ENCODE measurements around the gene PRKAG1.

DNA sequence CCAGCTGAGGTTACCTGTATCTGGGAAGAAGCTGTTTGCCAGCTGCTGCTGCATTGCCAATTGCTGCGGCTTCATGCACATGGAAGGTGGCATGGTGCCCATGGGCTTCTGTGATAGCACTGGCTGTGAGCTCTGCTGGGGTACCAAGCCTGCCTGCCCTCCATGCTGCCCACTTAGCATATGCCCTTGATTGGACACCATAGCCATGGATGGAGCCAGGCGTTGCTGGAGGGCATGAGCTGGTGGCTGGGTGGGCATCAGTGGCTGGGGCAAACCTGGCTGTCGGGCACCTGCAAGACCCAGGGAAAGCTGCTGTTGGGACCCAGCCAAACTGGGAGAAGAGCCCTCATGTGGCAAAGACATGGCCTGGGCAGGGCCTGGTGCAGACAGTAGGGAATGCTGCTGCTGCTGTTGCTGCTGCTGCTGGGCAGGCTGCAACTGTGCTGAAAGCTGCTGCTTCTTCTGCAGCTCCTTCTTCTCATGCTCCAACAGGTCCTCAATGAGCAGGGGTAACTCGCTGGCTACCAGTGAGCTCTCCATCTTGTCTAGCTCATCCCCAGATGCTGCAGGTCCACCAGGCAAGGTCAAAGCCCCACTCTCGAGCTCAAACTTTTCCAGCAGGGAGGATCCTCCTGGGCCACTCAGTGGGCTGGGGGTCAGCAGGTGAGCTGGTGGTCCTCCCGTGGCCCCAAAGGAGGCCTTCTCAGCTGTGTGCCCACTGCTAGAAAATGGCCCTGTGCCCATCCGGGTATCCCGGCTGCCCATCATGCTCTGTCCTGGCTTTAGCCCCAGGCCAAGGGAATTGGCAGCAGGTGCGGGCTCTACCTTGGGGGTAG is 18.8 kb upstream of the PRKAG1 start:
- TF ChIP-seq, protein P1, sequence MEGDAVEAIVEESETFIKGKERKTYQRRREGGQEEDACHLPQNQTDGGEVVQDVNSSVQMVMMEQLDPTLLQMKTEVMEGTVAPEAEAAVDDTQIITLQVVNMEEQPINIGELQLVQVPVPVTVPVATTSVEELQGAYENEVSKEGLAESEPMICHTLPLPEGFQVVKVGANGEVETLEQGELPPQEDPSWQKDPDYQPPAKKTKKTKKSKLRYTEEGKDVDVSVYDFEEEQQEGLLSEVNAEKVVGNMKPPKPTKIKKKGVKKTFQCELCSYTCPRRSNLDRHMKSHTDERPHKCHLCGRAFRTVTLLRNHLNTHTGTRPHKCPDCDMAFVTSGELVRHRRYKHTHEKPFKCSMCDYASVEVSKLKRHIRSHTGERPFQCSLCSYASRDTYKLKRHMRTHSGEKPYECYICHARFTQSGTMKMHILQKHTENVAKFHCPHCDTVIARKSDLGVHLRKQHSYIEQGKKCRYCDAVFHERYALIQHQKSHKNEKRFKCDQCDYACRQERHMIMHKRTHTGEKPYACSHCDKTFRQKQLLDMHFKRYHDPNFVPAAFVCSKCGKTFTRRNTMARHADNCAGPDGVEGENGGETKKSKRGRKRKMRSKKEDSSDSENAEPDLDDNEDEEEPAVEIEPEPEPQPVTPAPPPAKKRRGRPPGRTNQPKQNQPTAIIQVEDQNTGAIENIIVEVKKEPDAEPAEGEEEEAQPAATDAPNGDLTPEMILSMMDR (conservative IDR thresholded peaks at IDR 0.05; ENCODE audit: low read depth, low read length), result no peak
- TF ChIP-seq EZH2 (IDR thresholded peaks at IDR 0.05; ENCODE audit: low read length, unreplicated experiment), result no peak
